Measurements from ENCODE around the gene POLA1. TPM values are rescaled to one million over a fixed set of nuclear protein-coding genes. Genes with fewer than 3 reads are reported as not detected.

Gene POLA1
- total RNA-seq, 2 donors from 2014 or later: 24.4 to 53.6 TPM

DNA sequence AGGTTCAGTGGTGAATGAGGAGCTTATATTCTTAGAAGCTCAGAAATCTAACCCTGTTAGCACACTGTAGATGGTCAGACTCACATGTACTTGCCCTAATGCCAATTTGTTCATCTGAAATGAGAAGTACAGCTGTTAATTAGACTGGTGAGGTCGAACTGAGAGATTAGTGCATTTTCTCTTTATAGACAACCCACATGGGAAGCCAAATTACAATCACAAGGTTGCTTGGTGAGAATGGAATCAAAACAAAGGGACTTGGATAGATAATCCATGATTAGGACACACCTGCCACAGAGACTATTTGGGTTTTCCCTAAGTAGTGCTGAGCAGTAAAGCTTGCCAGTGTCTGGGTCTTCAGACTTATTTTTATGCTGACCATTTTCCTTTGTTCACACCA is 88.3 kb downstream of the POLA1 start:
- peaks cover 34% of the 10 kb centered on the region for H3K36me3 Mint-ChIP-seq (ENCODE audit: low read depth)
- Histone ChIP-seq H3K4me3 (ENCODE audit: low read length) (no peak overlapping the region), H3K27me3 (ENCODE audit: control insufficient read depth, insufficient read depth, low read length, poor library complexity, severe bottlenecking) (no peaks in the 10 kb centered on the region), H3K9me3 (ENCODE audit: control insufficient read depth, low read length) (no peaks in the 10 kb centered on the region), H3K4me1 (ENCODE audit: control insufficient read depth, insufficient read depth, low read length) (no peaks in the 10 kb centered on the region), H3K9ac (ENCODE audit: extremely low read depth, low read length, poor library complexity, severe bottlenecking) (no peak overlapping the region), H3K36me3 (ENCODE audit: control insufficient read depth, insufficient read depth, low read length) (peaks cover 4% of the 10 kb centered on the region), H3K27ac (ENCODE audit: low read depth, low read length) (no peak overlapping the region)
- TF ChIP-seq, protein P1, sequence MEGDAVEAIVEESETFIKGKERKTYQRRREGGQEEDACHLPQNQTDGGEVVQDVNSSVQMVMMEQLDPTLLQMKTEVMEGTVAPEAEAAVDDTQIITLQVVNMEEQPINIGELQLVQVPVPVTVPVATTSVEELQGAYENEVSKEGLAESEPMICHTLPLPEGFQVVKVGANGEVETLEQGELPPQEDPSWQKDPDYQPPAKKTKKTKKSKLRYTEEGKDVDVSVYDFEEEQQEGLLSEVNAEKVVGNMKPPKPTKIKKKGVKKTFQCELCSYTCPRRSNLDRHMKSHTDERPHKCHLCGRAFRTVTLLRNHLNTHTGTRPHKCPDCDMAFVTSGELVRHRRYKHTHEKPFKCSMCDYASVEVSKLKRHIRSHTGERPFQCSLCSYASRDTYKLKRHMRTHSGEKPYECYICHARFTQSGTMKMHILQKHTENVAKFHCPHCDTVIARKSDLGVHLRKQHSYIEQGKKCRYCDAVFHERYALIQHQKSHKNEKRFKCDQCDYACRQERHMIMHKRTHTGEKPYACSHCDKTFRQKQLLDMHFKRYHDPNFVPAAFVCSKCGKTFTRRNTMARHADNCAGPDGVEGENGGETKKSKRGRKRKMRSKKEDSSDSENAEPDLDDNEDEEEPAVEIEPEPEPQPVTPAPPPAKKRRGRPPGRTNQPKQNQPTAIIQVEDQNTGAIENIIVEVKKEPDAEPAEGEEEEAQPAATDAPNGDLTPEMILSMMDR (conservative IDR thresholded peaks at IDR 0.05): no peak
- H3K4me3 Mint-ChIP-seq: no peak overlapping the region
- DNase-seq: no peak
- no peaks in the 10 kb centered on the region for H3K9me3 Mint-ChIP-seq
- no CpG with 5 or more reads among the region's 1 CpG for WGBS, 2 experiments (ENCODE audit: insufficient coverage in 1 of 2, insufficient read length in 1 of 2)
- peaks cover 2% of the 10 kb centered on the region for H3K4me1 Mint-ChIP-seq
- no peaks in the 10 kb centered on the region for H3K27me3 Mint-ChIP-seq (ENCODE audit: insufficient read depth)
- peak overlapping the region; percentile 9 for H3K27ac Mint-ChIP-seq

GRCh38 chrX:24789047-24789446 is 95.3 kb downstream of the POLA1 start:
- Histone ChIP-seq H3K4me3 (ENCODE audit: low read length) (no peak overlapping the region), H3K36me3 (ENCODE audit: control insufficient read depth, insufficient read depth, low read length) (no peaks in the 10 kb centered on the region), H3K9ac (ENCODE audit: extremely low read depth, low read length, poor library complexity, severe bottlenecking) (no peak overlapping the region), H3K9me3 (ENCODE audit: control insufficient read depth, low read length) (no peaks in the 10 kb centered on the region), H3K27me3 (ENCODE audit: control insufficient read depth, insufficient read depth, low read length, poor library complexity, severe bottlenecking) (no peaks in the 10 kb centered on the region), H3K4me1 (ENCODE audit: control insufficient read depth, insufficient read depth, low read length) (no peaks in the 10 kb centered on the region), H3K27ac (ENCODE audit: low read depth, low read length) (no peak overlapping the region)
- WGBS, 2 experiments (ENCODE audit: insufficient coverage in 1 of 2, insufficient read length in 1 of 2): 92 to 100% methylated on average over 2 of the region's 4 CpGs
- DNase-seq: no peak
- H3K27me3 Mint-ChIP-seq (ENCODE audit: insufficient read depth): no peaks in the 10 kb centered on the region
- H3K36me3 Mint-ChIP-seq (ENCODE audit: low read depth): peaks cover 32% of the 10 kb centered on the region
- TF ChIP-seq, protein P1 (conservative IDR thresholded peaks at IDR 0.05): no peak
- no peaks in the 10 kb centered on the region for H3K4me1 Mint-ChIP-seq
- no peak overlapping the region for H3K27ac Mint-ChIP-seq
- no peaks in the 10 kb centered on the region for H3K9me3 Mint-ChIP-seq
- H3K4me3 Mint-ChIP-seq: no peak overlapping the region

- no peak overlapping the region for H3K27ac Mint-ChIP-seq
- WGBS, 2 experiments (ENCODE audit: insufficient coverage in 1 of 2, insufficient read length in 1 of 2): 79% methylated on average over 2 of the region's 3 CpGs; no CpG with 5 or more reads in 1 of the 2 experiments
- no peaks in the 10 kb centered on the region for H3K9me3 Mint-ChIP-seq
These were observed 96.4 kb downstream of the POLA1 start for GRCh38 chrX:24790166-24790565.

More at GRCh38 chrX:24790166-24790565, 96.4 kb downstream of the POLA1 start:
- no peaks in the 10 kb centered on the region for H3K4me1 ChIP-seq (ENCODE audit: control insufficient read depth, insufficient read depth, low read length)
- peaks cover 31% of the 10 kb centered on the region for H3K36me3 Mint-ChIP-seq (ENCODE audit: low read depth)
- H3K4me1 Mint-ChIP-seq: no peaks in the 10 kb centered on the region
- H3K9ac ChIP-seq (ENCODE audit: extremely low read depth, low read length, poor library complexity, severe bottlenecking): no peak overlapping the region
- TF ChIP-seq, protein P1 (conservative IDR thresholded peaks at IDR 0.05): no peak
- no peaks in the 10 kb centered on the region for H3K9me3 ChIP-seq (ENCODE audit: control insufficient read depth, low read length)
- H3K4me3 Mint-ChIP-seq: no peak overlapping the region
- H3K27me3 ChIP-seq (ENCODE audit: control insufficient read depth, insufficient read depth, low read length, poor library complexity, severe bottlenecking): no peaks in the 10 kb centered on the region
- H3K27me3 Mint-ChIP-seq (ENCODE audit: insufficient read depth): no peaks in the 10 kb centered on the region
- no peak overlapping the region for H3K27ac ChIP-seq (ENCODE audit: low read depth, low read length)
- no peak for DNase-seq
- H3K36me3 ChIP-seq (ENCODE audit: control insufficient read depth, insufficient read depth, low read length): no peaks in the 10 kb centered on the region
- no peak overlapping the region for H3K4me3 ChIP-seq (ENCODE audit: low read length)
